Erythroblast (primary cell): Measurements from ENCODE around the gene RANBP9.

Experiments used
- GATA1 ChIP-seq: IDR thresholded peaks from 2 replicates; pipeline ENCODE4 v1.6.1; 2011; ENCODE audit warnings: low read depth, mild to moderate bottlenecking, control low read depth, low read length, moderate library complexity
- POLR2A ChIP-seq: IDR thresholded peaks from 2 replicates; pipeline ENCODE4 v1.6.1; 2011; ENCODE audit warnings: mild to moderate bottlenecking, low read length

GRCh38 chr6:13663986-13664385 lies 47.6 kb downstream of the RANBP9 start:
- TF ChIP-seq POLR2A (no peak), GATA1 (no peak)
